T1000 (cell line): ENCODE results near the gene PRSS16.
"Not testable (repeated sequence)": the region's sequence is repeated elsewhere in the genome, so short reads cannot be mapped to it uniquely, and the experiment has no call there.

Source experiments
- DNase-seq: peaks from one replicate; lab custom pipeline; 2025; ENCODE audit warnings: mixed read lengths; lab: John Stamatoyannopoulos, UW

The PRSS16 gene

DNA sequence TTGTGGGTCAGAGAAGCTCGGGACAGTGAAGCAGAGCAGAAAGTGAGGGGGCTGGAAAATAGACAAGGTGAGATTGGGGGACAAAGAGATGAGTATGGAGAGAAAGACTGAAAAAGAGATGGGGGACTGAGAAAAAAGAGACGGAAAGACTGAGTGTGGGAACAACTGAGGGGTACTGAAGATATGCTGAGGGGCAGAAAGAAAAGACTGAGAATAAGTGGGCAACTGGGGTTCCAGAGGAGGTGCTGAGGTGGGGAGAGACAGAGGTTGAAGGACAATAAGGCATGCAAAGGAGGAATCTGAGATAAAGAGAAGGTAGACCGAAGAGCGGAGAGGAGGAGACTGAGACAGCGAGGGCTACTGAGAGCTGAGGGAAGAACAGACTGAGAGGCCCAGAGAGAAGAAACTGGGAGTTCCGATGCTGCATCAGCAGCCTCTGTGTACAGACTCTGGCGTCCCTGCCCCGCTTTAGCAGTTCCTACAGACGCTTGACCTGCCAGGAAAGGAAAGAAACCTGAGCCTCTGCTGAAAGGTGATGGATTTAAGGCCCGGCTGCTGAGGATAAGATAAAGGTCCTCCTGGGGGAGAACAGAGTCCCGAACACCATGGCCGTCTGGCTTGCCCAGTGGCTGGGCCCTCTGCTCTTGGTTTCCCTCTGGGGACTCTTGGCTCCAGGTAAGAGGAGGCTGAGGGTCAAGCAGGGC lies at the start of gene PRSS16:
Gene PRSS16, plus strand, starts transcription at position 569 of the 704 bp plus-strand sequence. Its CDS starts 37 bp downstream, at position 606.
- no peak for DNase-seq

DNA sequence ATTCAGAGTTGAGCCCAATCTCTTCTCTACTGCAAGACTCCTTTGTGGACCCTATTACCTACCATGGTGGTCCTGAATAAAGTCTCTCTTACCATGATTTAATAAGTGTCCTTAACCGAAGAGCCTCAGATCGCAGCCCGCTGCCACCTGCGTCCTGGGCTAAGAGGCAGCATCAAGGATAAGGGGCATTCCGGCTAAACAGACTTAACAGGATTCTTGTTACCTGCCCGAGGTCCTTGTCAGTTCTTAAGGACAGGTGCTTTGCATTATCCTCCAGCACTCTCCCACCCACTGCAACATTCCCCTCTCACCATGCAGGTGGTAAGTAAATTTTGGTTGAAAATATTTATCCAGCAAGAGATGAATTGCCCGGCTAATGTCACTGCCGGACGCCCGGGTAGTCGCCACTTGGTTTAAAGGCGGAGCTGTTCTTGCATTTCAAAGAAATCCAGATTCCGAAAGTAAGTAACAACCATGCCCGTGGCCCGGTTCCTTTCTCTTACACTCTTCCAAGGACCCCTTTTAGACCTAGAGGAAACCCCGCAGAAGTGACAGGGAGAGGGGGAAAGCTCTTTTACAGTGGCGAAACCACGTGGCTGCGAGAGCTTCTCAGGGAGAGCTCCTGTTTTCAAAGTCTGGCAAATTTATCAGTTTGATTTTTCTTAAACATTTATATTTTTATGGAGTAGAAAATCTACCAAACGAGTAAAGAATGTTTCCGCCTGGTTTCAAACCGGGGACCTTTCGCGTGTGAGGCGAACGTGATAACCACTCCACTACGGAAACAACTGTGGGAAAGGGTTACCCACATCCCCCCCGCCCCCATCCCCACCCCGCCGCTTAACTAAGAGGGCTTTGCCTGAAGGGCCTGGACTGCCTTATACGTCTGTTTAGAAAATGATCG lies 41.9 kb upstream of the PRSS16 start:
- no peak for DNase-seq

GRCh38 chr6:27206806-27207205 lies 40.7 kb upstream of the PRSS16 start:
- DNase-seq, result no peak

DNA sequence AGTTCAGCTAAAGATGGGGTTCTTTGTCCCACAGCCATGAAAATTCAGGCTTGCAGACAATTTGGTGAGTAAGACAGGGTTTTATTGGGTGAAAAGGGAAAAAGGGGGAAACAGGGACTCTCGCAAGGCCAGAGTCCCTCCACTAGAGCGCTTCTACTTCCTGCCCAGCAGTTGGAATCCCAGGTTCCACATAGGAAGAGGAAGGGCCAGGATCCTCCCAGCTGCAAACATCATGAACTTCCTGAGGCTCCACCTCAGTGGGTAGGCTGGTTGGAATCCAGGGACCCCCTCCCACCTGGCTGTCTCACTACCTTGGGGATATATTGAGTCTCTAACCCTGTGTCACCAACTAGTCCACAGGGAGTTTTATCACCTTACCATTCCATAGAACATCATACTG lies 39.5 kb upstream of the PRSS16 start:
- DNase-seq, result no peak

- no peak for DNase-seq
These were observed 38.3 kb upstream of the PRSS16 start for GRCh38 chr6:27209196-27209595.

DNA sequence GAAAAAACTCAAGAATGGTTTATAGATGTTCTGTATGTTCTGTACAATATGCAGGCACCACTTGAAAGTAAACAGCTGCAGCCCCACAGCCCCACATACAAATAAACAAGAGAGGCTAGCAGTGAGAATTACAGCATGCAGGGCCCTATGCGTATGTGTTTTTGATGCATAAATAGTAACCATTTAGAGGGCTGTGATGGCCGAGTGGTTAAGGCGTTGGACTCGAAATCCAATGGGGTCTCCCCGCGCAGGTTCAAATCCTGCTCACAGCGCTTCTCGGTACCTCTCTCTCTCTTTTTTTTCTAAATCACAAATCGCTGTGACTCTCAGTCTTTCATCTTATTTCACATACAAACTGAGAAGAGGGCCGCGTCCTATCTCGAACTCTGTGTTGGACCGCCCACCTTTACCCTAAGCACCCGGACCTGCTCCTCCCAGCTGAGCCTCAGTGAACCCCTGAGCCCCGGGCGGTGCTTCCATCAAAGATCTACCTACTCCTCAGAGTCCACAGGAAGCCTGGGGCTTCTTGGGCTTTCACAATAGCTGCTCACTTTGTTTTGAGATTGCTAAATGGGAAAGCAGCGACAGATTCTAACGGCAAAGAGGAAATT lies 37.7 kb upstream of the PRSS16 start:
- DNase-seq, result no peak

DNA sequence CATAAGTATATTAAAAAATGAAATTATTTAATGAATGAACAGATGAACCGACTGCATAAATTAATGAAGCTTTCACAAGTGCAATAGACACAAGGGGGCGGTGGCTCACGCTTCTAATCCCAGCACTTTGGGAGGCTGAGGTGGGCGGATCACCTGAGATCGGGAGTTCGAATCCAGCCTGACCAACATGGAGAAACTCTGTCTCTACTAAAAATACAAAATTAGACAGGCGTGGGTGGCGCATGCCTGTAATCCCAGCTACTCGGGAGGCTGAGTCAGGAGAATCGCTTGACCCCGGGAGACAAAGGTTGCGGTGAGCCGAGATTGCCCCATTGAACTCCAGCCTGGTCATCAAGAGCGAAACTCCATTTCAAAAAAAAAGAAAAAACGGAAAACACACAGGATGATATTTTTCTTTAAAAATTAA lies 34.4 kb upstream of the PRSS16 start:
- DNase-seq, result not testable (repeated sequence)

DNA sequence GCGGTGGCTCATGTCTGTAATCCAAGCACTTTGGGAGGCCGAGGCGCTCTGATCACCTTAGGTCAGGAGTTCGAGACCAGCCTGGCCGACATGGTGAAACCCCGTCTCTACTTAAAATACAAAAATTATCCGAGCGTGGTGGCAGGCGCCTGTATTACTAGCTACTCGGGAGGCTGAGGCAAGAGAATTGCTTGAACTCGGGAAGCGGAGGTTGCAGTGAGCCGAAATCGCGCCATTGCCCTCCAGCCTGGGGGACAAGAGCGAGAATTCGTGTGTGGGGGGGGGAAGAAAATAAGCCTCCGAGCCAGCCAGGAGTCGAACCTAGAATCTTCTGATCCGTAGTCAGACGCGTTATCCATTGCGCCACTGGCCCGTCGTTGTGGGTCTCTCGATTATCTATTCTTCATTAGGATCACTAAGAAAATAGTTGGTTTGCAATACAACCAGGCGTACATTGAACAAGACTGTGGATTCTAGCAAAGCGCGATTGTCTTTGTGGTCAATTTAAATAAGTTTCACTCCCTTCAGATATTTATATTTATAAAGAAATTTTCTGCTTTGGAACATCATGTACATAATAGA lies 33.9 kb upstream of the PRSS16 start:
- no peak for DNase-seq

DNA sequence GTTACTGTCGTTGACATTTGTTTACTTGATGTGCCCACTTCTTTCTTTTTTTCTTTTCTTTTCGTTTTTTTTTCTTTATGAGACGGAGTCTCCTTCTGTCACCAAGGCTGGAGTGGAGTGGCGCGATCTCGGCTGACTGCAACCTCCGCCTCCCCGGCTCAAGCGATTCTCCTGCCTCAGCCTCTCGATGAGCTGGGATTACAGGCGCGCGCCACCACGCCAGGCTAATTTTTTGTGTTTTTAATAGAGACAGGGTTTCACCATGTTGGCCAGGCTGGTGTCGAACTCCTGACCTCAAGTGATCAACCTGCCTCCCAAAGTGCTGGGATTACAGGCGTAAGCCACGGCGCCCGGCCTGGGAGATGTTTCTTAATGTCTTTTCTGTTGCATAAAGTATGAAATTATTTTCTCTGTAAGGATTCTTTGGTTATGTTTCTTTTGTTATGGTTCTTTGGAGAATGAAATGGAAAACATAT lies 33.3 kb upstream of the PRSS16 start:
- no peak for DNase-seq

DNA sequence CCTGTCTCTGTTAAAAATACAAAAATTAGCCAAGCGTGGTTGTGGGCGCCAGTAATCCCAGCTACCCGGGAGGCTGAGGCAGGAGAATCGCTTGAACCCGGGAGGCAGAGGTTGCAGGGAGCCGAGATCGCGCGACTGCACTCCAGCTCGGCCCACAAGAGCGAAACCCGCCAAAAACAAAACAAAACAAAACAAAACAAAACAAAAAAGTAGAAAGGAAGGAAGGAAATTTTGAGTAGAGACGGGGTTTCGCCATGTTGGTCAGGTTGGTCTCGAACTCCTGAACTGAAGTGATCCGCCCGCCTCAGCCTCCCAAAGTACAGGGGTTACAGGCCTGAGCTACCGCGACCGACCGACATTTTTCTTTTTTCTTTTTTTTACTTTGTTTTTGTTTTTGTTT lies 30.6 kb upstream of the PRSS16 start:
- DNase-seq, result no peak

GRCh38 chr6:27222971-27223370 lies 24.5 kb upstream of the PRSS16 start:
- not testable (repeated sequence) for DNase-seq

- no peak for DNase-seq
These were observed 22.8 kb upstream of the PRSS16 start for GRCh38 chr6:27224729-27225128.

DNA sequence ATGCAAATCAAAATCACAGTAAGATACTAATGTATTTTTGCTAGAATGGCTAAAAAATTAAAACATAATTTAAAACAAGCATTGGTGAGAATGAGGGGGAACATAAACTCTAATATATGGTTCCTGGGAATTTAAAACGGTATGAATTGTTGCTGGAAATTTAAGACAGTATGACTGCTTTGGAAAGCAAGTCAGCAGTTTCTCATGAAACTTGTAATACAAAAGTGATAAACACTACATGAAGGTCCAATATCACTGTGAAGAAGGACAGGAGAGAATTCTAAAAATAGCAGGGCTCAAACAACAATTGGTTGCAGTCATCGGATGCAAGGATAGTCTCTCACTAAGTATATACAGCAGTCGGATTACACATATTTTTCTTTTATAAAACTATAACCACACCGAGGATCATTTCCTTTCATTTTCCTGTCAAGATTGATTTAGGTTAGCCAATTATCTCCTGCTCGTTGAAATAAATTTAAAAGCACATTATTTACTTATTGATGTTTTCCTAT lies 18.5 kb upstream of the PRSS16 start:
- no peak for DNase-seq

GRCh38 chr6:27230758-27231111 lies 16.8 kb upstream of the PRSS16 start:
- DNase-seq, result no peak

- DNase-seq, result no peak
These were observed 12.9 kb upstream of the PRSS16 start for GRCh38 chr6:27234576-27234975.

DNA sequence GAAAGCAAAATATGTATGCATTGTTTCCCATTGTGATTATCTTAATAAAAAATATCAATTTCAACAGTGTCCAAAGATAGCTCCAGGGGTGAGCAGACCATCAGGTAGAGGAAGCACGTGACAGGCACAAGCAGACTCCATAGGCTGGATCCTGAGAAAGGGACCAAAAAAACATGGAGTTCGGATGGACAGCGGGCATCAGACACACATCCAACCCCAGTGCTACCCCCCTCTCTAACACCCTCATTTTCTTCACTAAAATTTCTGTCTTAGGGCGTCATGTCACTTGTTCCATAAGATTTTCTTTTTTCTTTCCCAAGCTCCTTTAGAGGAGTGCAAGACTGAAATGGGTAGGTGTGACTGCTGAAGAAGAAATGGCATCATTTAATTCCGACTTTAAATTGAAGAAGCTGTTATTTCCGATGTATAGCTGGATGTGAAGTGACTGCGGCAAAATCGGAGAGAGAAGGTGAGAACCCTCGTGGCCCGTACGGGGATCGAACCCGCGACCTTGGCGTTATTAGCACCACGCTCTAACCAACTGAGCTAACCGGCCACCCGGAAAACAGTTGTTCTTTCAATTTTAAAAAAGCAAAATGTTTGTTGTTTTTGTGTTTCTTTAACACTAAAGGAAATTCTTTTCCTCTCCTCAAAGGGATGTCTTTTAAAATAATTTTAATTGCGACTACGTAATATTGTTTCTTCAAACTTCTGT lies 10.3 kb upstream of the PRSS16 start:
- no peak for DNase-seq

GRCh38 chr6:27238010-27238983 lies 9.2 kb upstream of the PRSS16 start:
- DNase-seq, result no peak

GRCh38 chr6:27239258-27239657 lies 8.2 kb upstream of the PRSS16 start:
- DNase-seq, result no peak

- DNase-seq, result no peak
These were observed 6.1 kb upstream of the PRSS16 start for GRCh38 chr6:27241443-27241842.

GRCh38 chr6:27242589-27243265 lies 4.8 kb upstream of the PRSS16 start:
- DNase-seq, result no peak
